Measurements from ENCODE around the gene EME1. TPM values are rescaled to one million over a fixed set of nuclear protein-coding genes. Genes with fewer than 3 reads are reported as not detected.

EME1 gene
- total and polyA plus RNA-seq, 2 of the 13 experiments (the other 11 are each of a cell fraction or from before 2014, with no cell fraction given): 20.7 to 24.6 TPM

DNA sequence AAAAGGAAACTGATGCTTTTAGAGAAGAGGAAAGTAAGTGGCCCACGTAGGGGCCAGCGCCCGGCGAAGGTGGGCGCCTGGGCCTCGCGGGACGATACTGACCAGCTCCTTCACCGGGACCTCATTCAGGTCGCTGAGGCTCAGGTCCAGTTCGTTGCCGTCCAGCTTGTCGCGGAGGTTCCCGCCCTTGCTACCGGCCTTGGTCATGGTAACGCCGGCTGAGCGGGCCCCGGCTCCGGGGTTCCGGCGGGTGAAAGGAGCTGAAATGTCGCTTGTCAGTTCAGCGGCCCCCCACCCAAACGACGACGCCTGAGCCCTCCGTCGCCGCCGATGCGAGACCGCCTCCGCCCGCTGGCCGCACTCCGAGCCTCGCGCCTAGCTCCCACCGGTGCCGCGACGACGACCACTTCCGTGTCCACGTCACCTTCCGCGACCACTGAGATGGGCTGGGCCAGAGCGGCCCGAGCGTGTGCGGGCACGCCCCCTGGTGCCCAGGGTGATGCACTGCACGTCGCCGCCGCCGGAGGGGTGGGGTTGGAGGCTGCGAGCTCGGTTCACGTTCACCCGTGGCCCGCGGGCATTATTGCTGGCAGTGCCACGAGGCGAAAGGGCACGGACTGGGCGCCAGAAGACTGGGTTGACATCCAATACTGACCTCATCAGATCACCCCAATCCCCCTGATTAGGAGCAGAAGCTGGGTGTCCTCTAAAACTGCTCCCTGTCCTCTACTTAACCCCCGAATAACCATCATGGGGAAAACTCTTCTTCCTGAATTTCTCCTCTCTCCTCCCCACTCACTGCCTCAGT lies 24.3 kb downstream of the EME1 start, which contains the start of gene LRRC59 (continued):
- TF ChIP-seq, protein P1, sequence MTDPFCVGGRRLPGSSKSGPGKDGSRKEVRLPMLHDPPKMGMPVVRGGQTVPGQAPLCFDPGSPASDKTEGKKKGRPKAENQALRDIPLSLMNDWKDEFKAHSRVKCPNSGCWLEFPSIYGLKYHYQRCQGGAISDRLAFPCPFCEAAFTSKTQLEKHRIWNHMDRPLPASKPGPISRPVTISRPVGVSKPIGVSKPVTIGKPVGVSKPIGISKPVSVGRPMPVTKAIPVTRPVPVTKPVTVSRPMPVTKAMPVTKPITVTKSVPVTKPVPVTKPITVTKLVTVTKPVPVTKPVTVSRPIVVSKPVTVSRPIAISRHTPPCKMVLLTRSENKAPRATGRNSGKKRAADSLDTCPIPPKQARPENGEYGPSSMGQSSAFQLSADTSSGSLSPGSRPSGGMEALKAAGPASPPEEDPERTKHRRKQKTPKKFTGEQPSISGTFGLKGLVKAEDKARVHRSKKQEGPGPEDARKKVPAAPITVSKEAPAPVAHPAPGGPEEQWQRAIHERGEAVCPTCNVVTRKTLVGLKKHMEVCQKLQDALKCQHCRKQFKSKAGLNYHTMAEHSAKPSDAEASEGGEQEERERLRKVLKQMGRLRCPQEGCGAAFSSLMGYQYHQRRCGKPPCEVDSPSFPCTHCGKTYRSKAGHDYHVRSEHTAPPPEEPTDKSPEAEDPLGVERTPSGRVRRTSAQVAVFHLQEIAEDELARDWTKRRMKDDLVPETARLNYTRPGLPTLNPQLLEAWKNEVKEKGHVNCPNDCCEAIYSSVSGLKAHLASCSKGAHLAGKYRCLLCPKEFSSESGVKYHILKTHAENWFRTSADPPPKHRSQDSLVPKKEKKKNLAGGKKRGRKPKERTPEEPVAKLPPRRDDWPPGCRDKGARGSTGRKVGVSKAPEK (CRISPR knock-in tag; IDR thresholded peaks at IDR 0.05; ENCODE audit: borderline replicate concordance): peak; percentile 100; the same call in 1 of the 2 replicates
- TF ChIP-seq KLF15 (CRISPR knock-in tag; IDR thresholded peaks at IDR 0.05; ENCODE audit: borderline replicate concordance): peak; percentile 75
- no peak for TF ChIP-seq NCOA5 (CRISPR knock-in tag; IDR thresholded peaks at IDR 0.05)
- peak; percentile 97 for TF ChIP-seq ZNF564 (CRISPR knock-in tag; IDR thresholded peaks at IDR 0.05)
- no peak for TF ChIP-seq ZNF207 (IDR thresholded peaks at IDR 0.05; ENCODE audit: borderline replicate concordance)
- peak; percentile 92 for TF ChIP-seq CHCHD3 (CRISPR knock-in tag; IDR thresholded peaks at IDR 0.05)
- TF ChIP-seq RCOR2 (CRISPR knock-in tag; IDR thresholded peaks at IDR 0.05): peak; percentile 54; the same call in 1 of the 2 replicates
- peak; percentile 98 for TF ChIP-seq MXD4 (CRISPR knock-in tag; IDR thresholded peaks at IDR 0.05)
- TF ChIP-seq, protein P2, sequence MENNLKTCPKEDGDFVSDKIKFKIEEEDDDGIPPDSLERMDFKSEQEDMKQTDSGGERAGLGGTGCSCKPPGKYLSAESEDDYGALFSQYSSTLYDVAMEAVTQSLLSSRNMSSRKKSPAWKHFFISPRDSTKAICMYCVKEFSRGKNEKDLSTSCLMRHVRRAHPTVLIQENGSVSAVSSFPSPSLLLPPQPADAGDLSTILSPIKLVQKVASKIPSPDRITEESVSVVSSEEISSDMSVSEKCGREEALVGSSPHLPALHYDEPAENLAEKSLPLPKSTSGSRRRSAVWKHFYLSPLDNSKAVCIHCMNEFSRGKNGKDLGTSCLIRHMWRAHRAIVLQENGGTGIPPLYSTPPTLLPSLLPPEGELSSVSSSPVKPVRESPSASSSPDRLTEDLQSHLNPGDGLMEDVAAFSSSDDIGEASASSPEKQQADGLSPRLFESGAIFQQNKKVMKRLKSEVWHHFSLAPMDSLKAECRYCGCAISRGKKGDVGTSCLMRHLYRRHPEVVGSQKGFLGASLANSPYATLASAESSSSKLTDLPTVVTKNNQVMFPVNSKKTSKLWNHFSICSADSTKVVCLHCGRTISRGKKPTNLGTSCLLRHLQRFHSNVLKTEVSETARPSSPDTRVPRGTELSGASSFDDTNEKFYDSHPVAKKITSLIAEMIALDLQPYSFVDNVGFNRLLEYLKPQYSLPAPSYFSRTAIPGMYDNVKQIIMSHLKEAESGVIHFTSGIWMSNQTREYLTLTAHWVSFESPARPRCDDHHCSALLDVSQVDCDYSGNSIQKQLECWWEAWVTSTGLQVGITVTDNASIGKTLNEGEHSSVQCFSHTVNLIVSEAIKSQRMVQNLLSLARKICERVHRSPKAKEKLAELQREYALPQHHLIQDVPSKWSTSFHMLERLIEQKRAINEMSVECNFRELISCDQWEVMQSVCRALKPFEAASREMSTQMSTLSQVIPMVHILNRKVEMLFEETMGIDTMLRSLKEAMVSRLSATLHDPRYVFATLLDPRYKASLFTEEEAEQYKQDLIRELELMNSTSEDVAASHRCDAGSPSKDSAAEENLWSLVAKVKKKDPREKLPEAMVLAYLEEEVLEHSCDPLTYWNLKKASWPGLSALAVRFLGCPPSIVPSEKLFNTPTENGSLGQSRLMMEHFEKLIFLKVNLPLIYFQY (CRISPR knock-in tag; IDR thresholded peaks at IDR 0.05; ENCODE audit: borderline replicate concordance): peak; percentile 78
- peak; percentile 98 for TF ChIP-seq ZMAT3 (CRISPR knock-in tag; conservative IDR thresholded peaks at IDR 0.05)
- TF ChIP-seq IRF2 (CRISPR knock-in tag; IDR thresholded peaks at IDR 0.05): peak; percentile 99
- TF ChIP-seq, protein P3, sequence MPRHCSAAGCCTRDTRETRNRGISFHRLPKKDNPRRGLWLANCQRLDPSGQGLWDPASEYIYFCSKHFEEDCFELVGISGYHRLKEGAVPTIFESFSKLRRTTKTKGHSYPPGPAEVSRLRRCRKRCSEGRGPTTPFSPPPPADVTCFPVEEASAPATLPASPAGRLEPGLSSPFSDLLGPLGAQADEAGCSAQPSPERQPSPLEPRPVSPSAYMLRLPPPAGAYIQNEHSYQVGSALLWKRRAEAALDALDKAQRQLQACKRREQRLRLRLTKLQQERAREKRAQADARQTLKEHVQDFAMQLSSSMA (CRISPR knock-in tag; IDR thresholded peaks at IDR 0.05): no peak
- peak; percentile 88 for TF ChIP-seq MIER2 (CRISPR knock-in tag; IDR thresholded peaks at IDR 0.05)
- TF ChIP-seq, protein P4, sequence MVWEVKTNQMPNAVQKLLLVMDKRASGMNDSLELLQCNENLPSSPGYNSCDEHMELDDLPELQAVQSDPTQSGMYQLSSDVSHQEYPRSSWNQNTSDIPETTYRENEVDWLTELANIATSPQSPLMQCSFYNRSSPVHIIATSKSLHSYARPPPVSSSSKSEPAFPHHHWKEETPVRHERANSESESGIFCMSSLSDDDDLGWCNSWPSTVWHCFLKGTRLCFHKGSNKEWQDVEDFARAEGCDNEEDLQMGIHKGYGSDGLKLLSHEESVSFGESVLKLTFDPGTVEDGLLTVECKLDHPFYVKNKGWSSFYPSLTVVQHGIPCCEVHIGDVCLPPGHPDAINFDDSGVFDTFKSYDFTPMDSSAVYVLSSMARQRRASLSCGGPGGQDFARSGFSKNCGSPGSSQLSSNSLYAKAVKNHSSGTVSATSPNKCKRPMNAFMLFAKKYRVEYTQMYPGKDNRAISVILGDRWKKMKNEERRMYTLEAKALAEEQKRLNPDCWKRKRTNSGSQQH (CRISPR knock-in tag; IDR thresholded peaks at IDR 0.05; ENCODE audit: low read depth): peak; percentile 99
- TF ChIP-seq EZH2 (conservative IDR thresholded peaks at IDR 0.05; ENCODE audit: low read depth, low read length): no peak
- peak; percentile 54; the same call in 1 of the 2 replicates for TF ChIP-seq NFE2 (CRISPR knock-in tag; IDR thresholded peaks at IDR 0.05)
